H9 (cell line): ENCODE measurements around the gene SHROOM1. TPM values are rescaled to one million over a fixed set of nuclear protein-coding genes. Genes with fewer than 3 reads are reported as not detected.

Experiments used
- DNase-seq: peaks from one replicate; pipeline ENCODE4 v3.0.0-alpha.2; 2017
- H2AFZ ChIP-seq: one replicate; pipeline ENCODE4 v1.6.1; 2013; ENCODE audit warnings: mild to moderate bottlenecking, low read length, control low read depth, moderate library complexity
- H2AK5ac ChIP-seq: 2 replicates; pipeline ENCODE4 v1.6.1; 2013; ENCODE audit warnings: low read length, control low read depth, mixed read lengths; ENCODE audit not compliant: insufficient read length
- H2BK120ac ChIP-seq: one replicate; pipeline ENCODE4 v1.6.1; 2013; ENCODE audit warnings: low read depth, mild to moderate bottlenecking, low read length, control low read depth, inconsistent platforms; ENCODE audit not compliant: poor library complexity, severe bottlenecking
- H2BK12ac ChIP-seq: 2 replicates; pipeline ENCODE4 v1.6.1; 2013; ENCODE audit warnings: low read length, control low read depth, mixed read lengths, low read depth; ENCODE audit not compliant: insufficient read length
- H2BK15ac ChIP-seq: 2 replicates; pipeline ENCODE4 v1.6.1; 2013; ENCODE audit warnings: low read depth, low read length, control low read depth
- H2BK20ac ChIP-seq: one replicate; pipeline ENCODE4 v1.6.1; 2013; ENCODE audit warnings: low read depth, mild to moderate bottlenecking, low read length, control low read depth, inconsistent platforms; ENCODE audit not compliant: poor library complexity, severe bottlenecking
- H2BK5ac ChIP-seq: 2 replicates; pipeline ENCODE4 v1.6.1; 2013; ENCODE audit warnings: low read length, control low read depth, mixed read lengths; ENCODE audit not compliant: insufficient read length
- H3K14ac ChIP-seq: 2 replicates; pipeline ENCODE4 v1.6.1; 2013; ENCODE audit warnings: low read length, control low read depth; ENCODE audit not compliant: insufficient read depth
- H3K18ac ChIP-seq: 2 replicates; pipeline ENCODE4 v1.6.1; 2013; ENCODE audit warnings: low read depth, mild to moderate bottlenecking, mixed read lengths, low read length, control low read depth; ENCODE audit not compliant: insufficient read length
- H3K23ac ChIP-seq: 2 replicates; pipeline ENCODE4 v1.6.1; 2013; ENCODE audit warnings: low read length, control low read depth, mixed read lengths, low read depth; ENCODE audit not compliant: insufficient read length
- H3K23me2 ChIP-seq: 2 replicates; pipeline ENCODE4 v1.6.1; 2013; ENCODE audit warnings: low read depth, mild to moderate bottlenecking, mixed read lengths, low read length, control low read depth; ENCODE audit not compliant: insufficient read length, poor library complexity, severe bottlenecking
- H3K27ac ChIP-seq: 2 replicates; pipeline ENCODE4 v1.5.1; 2013; ENCODE audit warnings: low read length, control low read depth, mixed read lengths, low read depth; ENCODE audit not compliant: insufficient read length
- H3K27me3 ChIP-seq: 2 replicates; pipeline ENCODE4 v1.6.1; 2013; ENCODE audit warnings: low read length, control low read depth, inconsistent platforms; ENCODE audit not compliant: insufficient read depth
- H3K4ac ChIP-seq: 2 replicates; pipeline ENCODE4 v1.6.1; 2013; ENCODE audit warnings: low read depth, mild to moderate bottlenecking, control low read depth, inconsistent platforms, low read length, moderate library complexity
- H3K4me1 ChIP-seq: 2 replicates; pipeline ENCODE4 v1.6.1; 2013; ENCODE audit warnings: low read length, control low read depth, inconsistent platforms; ENCODE audit not compliant: insufficient read depth
- H3K4me2 ChIP-seq: 2 replicates; pipeline ENCODE4 v1.6.1; 2013; ENCODE audit warnings: low read length, control low read depth, mixed read lengths; ENCODE audit not compliant: insufficient read length, insufficient read depth
- H3K56ac ChIP-seq: 2 replicates; pipeline ENCODE4 v1.6.1; 2013; ENCODE audit warnings: low read depth, mild to moderate bottlenecking, mixed read lengths, low read length, control low read depth; ENCODE audit not compliant: insufficient read length
- H3K79me1 ChIP-seq: 2 replicates; pipeline ENCODE4 v1.6.1; 2013; ENCODE audit warnings: low read depth, mild to moderate bottlenecking, moderate library complexity, low read length, control low read depth, inconsistent platforms; ENCODE audit not compliant: insufficient read depth, poor library complexity, severe bottlenecking
- H3K79me2 ChIP-seq: 2 replicates; pipeline ENCODE4 v1.6.1; 2013; ENCODE audit warnings: low read length, control low read depth, inconsistent platforms; ENCODE audit not compliant: insufficient read depth
- H3K9ac ChIP-seq: 2 replicates; pipeline ENCODE4 v1.6.1; 2013; ENCODE audit warnings: low read length, control low read depth, mixed read lengths; ENCODE audit not compliant: insufficient read length; ENCODE audit errors: extremely low read depth
- H3K9me3 ChIP-seq: one replicate; pipeline ENCODE4 v1.6.1; 2013; ENCODE audit warnings: low read depth, low read length, inconsistent platforms; ENCODE audit not compliant: control insufficient read depth
- H3T11ph ChIP-seq: one replicate; pipeline ENCODE4 v1.6.1; 2013; ENCODE audit warnings: mild to moderate bottlenecking, low read length, control low read depth, inconsistent platforms
- H4K20me1 ChIP-seq: one replicate; pipeline ENCODE4 v1.6.1; 2013; ENCODE audit not compliant: control insufficient read depth, insufficient read length, insufficient read depth
- H4K5ac ChIP-seq: 2 replicates; pipeline ENCODE4 v1.6.1; 2013; ENCODE audit warnings: low read depth, mild to moderate bottlenecking, mixed read lengths, low read length, control low read depth; ENCODE audit not compliant: insufficient read length
- H4K8ac ChIP-seq: replicated peaks from 2 replicates; pipeline ENCODE4 v1.6.1; 2013; ENCODE audit warnings: low read length, control low read depth, mixed read lengths, low read depth; ENCODE audit not compliant: insufficient read length
- H4K91ac ChIP-seq: 2 replicates; pipeline ENCODE4 v1.6.1; 2013; ENCODE audit warnings: low read depth, mild to moderate bottlenecking, moderate library complexity, mixed read lengths, low read length, control low read depth; ENCODE audit not compliant: insufficient read length
- H3K27ac Mint-ChIP-seq, 3 experiments: 2 replicates in 2 of 3; 3 replicates in 1 of 3; pipeline ENCODE4 v1.8.0; 2020 to 2021; ENCODE audit warnings: mixed read lengths in 3 of 3, mild to moderate bottlenecking in 1 of 3, moderate library complexity in 1 of 3
- H3K27me3 Mint-ChIP-seq: 2 replicates; pipeline ENCODE4 v1.8.0; 2021; ENCODE audit warnings: low read depth, mild to moderate bottlenecking, moderate library complexity, mixed read lengths
- H3K36me3 Mint-ChIP-seq, 3 experiments: 2 replicates in 2 of 3; 3 replicates in 1 of 3; pipeline ENCODE4 v1.8.0; 2020 to 2021; ENCODE audit warnings: low read depth in 3 of 3, mixed read lengths in 3 of 3; ENCODE audit not compliant: insufficient read depth in 1 of 3
- H3K4me1 Mint-ChIP-seq, 2 experiments: 2 replicates each; pipeline ENCODE4 v1.8.0; 2020; ENCODE audit warnings: mixed read lengths in 2 of 2
- H3K4me3 Mint-ChIP-seq, 2 experiments: 2 replicates in 1 of 2; 3 replicates in 1 of 2; pipeline ENCODE4 v1.8.0; 2020 to 2021; ENCODE audit warnings: mild to moderate bottlenecking in 2 of 2, mixed read lengths in 2 of 2, moderate library complexity in 1 of 2
- H3K9me3 Mint-ChIP-seq, 2 experiments: 2 replicates in 1 of 2; 3 replicates in 1 of 2; pipeline ENCODE4 v1.8.0; 2020; ENCODE audit warnings: mild to moderate bottlenecking in 2 of 2, mixed read lengths in 2 of 2, moderate library complexity in 1 of 2
- WGBS: extraction: QIAGEN DNeasy Blood & Tissue Kit; methylation state at CpG from one replicate; pipeline ENCODE4 v1.1.7; 2013; ENCODE audit warnings: missing lambda C conversion rate, low lambda C conversion rate, mixed read lengths; ENCODE audit not compliant: insufficient read length; ENCODE audit errors: extremely low coverage; 5-methylcytosine and 5-hydroxymethylcytosine counted together
- total RNA-seq: library from RNA; stranded (reverse); gene quantifications from 2 replicates; pipeline ENCODE4 v1.2.1, GENCODE V29; 2021
- TF ChIP-seq, protein P1 (sequence below): fragments of 200-600 bp; sonication (generic); conservative IDR thresholded peaks from 3 replicates; pipeline ENCODE4 v1.8.0; 2021; ENCODE audit warnings: antibody characterized with exemption, mild to moderate bottlenecking

Gene SHROOM1
- total RNA-seq, 1 experiment from 2014 or later: 7.0 TPM

DNA sequence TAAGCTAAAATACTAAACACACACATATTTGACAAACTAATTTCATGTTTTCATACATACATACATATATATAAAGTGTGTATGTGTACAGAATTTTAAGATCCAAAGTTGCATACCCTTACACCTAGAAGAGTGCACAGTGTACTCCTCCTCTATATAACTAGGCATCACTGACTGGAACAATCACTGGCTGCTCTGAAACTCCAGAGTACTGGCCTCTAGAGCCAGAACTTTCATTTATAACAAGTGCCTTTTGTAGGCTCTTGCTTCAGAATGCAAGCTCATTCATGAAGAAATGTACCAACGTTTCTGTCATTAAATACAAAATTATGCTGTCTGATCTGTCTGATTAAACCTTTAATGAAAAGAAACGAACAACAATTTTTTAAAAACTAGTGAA is 47.0 kb upstream of the SHROOM1 start:
- Histone ChIP-seq H3T11ph (no peak overlapping the region), H3K14ac (no peak overlapping the region), H3K9me3 (no peaks in the 10 kb centered on the region), H2BK120ac (no peak overlapping the region), H3K23me2 (no peaks in the 10 kb centered on the region), H4K91ac (no peak overlapping the region), H3K79me2 (no peaks in the 10 kb centered on the region), H3K4me1 (no peaks in the 10 kb centered on the region), H3K27ac (no peak overlapping the region), H3K9ac (no peak overlapping the region), H2BK5ac (no peak overlapping the region), H3K4ac (no peak overlapping the region), H3K18ac (no peak overlapping the region), H3K23ac (no peak overlapping the region), H4K20me1 (no peaks in the 10 kb centered on the region), H3K56ac (no peak overlapping the region), H4K5ac (no peak overlapping the region), H2AFZ (no peak overlapping the region), H3K79me1 (no peaks in the 10 kb centered on the region), H2AK5ac (no peak overlapping the region), H3K27me3 (no peaks in the 10 kb centered on the region), H2BK12ac (no peak overlapping the region), H2BK15ac (no peak overlapping the region), H2BK20ac (no peak overlapping the region), H3K4me2 (no peak overlapping the region), H4K8ac (no peak overlapping the region)
- H3K4me1 Mint-ChIP-seq: no peaks in the 10 kb centered on the region
- no peak for DNase-seq
- H3K36me3 Mint-ChIP-seq: peaks cover 7 to 44% (median 36%) of the 10 kb centered on the region in 3 experiments; a peak in 6 of 7 replicates
- TF ChIP-seq, protein P1, sequence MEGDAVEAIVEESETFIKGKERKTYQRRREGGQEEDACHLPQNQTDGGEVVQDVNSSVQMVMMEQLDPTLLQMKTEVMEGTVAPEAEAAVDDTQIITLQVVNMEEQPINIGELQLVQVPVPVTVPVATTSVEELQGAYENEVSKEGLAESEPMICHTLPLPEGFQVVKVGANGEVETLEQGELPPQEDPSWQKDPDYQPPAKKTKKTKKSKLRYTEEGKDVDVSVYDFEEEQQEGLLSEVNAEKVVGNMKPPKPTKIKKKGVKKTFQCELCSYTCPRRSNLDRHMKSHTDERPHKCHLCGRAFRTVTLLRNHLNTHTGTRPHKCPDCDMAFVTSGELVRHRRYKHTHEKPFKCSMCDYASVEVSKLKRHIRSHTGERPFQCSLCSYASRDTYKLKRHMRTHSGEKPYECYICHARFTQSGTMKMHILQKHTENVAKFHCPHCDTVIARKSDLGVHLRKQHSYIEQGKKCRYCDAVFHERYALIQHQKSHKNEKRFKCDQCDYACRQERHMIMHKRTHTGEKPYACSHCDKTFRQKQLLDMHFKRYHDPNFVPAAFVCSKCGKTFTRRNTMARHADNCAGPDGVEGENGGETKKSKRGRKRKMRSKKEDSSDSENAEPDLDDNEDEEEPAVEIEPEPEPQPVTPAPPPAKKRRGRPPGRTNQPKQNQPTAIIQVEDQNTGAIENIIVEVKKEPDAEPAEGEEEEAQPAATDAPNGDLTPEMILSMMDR: no peak
- H3K9me3 Mint-ChIP-seq: no peaks in the 10 kb centered on the region
- H3K27me3 Mint-ChIP-seq: no peaks in the 10 kb centered on the region
- H3K27ac Mint-ChIP-seq: no peak overlapping the region
- no peak overlapping the region for H3K4me3 Mint-ChIP-seq
- no CpG with 5 or more reads among the region's 2 CpGs for WGBS
